NCI-H524 treated with DMSO at 0.1 percent for 48 hours (cell line): ENCODE data around the gene ERFE.
"Not testable (repeated sequence)": the region's sequence is repeated elsewhere in the genome, so short reads cannot be mapped to it uniquely, and the experiment has no call there.

Experiments used
- DNase-seq: peaks from one replicate; lab custom pipeline; 2025; lab: John Stamatoyannopoulos, UW

The ERFE gene

GRCh38 chr2:238158509-238159070 lies at the start of gene ERFE:
TSS of gene ERFE (plus strand) at chr2:238158970. CDS start at chr2:238159008, 38 bp downstream.
- no peak for DNase-seq

- DNase-seq: no peak
Measured at GRCh38 chr2:238113611-238114010, 45.2 kb upstream of the ERFE start.

- DNase-seq: no peak
Measured at GRCh38 chr2:238114331-238114841, 44.4 kb upstream of the ERFE start.

- DNase-seq: no peak
Measured at GRCh38 chr2:238114851-238115660, 43.7 kb upstream of the ERFE start.

- DNase-seq: not testable (repeated sequence)
Measured at GRCh38 chr2:238115709-238116108, 43.1 kb upstream of the ERFE start.

- DNase-seq: no peak
Measured at GRCh38 chr2:238116298-238117198, 42.2 kb upstream of the ERFE start.

- DNase-seq: no peak
Measured at GRCh38 chr2:238117199-238118154, 41.3 kb upstream of the ERFE start.

- no peak for DNase-seq
Measured at GRCh38 chr2:238119756-238120462, 38.9 kb upstream of the ERFE start.

GRCh38 chr2:238120463-238121298 lies 38.1 kb upstream of the ERFE start:
- no peak for DNase-seq

- DNase-seq: no peak
Measured at GRCh38 chr2:238121511-238122286, 37.1 kb upstream of the ERFE start.

GRCh38 chr2:238122287-238123217 lies 36.2 kb upstream of the ERFE start:
- DNase-seq: no peak

- no peak for DNase-seq
Measured at GRCh38 chr2:238123218-238123971, 35.4 kb upstream of the ERFE start.

- no peak for DNase-seq
Measured at GRCh38 chr2:238123991-238124470, 34.7 kb upstream of the ERFE start.

GRCh38 chr2:238124488-238125126 lies 34.2 kb upstream of the ERFE start:
- DNase-seq: no peak

GRCh38 chr2:238125127-238125885 lies 33.5 kb upstream of the ERFE start:
- no peak for DNase-seq

- DNase-seq: no peak
Measured at GRCh38 chr2:238126338-238126737, 32.4 kb upstream of the ERFE start.
